PC-3 (cell line): ENCODE measurements around the gene ZDHHC16. TPM values are rescaled to one million over a fixed set of nuclear protein-coding genes. Genes with fewer than 3 reads are reported as not detected.

Experiments used
- ATAC-seq: fragments of 200-7000 bp; cut with Tn5 transposase; 2 replicates; pipeline ENCODE4 v1.9.1; 2020; ENCODE audit warnings: mild to moderate bottlenecking, moderate library complexity
- BruUV-seq: library from RNA; stranded (reverse); fragments of 400-500 nt; replicated peaks from 2 replicates; lab custom pipeline; 2021; lab: Mats Ljungman, UMichigan
- CTCF ChIA-PET: fragments of 300-600 bp; sonication (Branson Sonifier 250); formaldehyde crosslinking; loops from one replicate; lab custom pipeline; 2022; ENCODE audit warnings: antibody characterized with exemption; lab: Charles Lee
- POLR2A ChIA-PET: fragments of 300-600 bp; sonication (Branson Sonifier 250); formaldehyde crosslinking; loops from one replicate; lab custom pipeline; 2022; ENCODE audit warnings: antibody characterized with exemption; ENCODE audit not compliant: unreplicated experiment; lab: Charles Lee
- DNase-seq: peaks from one replicate; pipeline ENCODE4 v3.0.0-alpha.2; 2015
- H2AFZ ChIP-seq: fragments of 300-600 bp; sonication (generic); 2 replicates; pipeline ENCODE4 v1.6.0; 2016; ENCODE audit warnings: antibody characterized with exemption, low read length
- H3F3A ChIP-seq: fragments of 300-600 bp; sonication (generic); one replicate; pipeline ENCODE4 v1.6.0; 2017; ENCODE audit warnings: antibody characterized with exemption, low read length, control low read depth, mild to moderate bottlenecking; ENCODE audit not compliant: unreplicated experiment
- H3K27ac ChIP-seq: fragments of 300-600 bp; sonication (generic); 2 replicates; pipeline ENCODE4 v1.5.1; 2016; ENCODE audit warnings: mild to moderate bottlenecking, low read length
- H3K27me3 ChIP-seq: fragments of 300-600 bp; sonication (generic); 2 replicates; pipeline ENCODE4 v1.6.1; 2016; ENCODE audit warnings: low read length, mixed read lengths
- H3K36me3 ChIP-seq: fragments of 300-600 bp; sonication (generic); 2 replicates; pipeline ENCODE4 v1.6.1; 2016; ENCODE audit warnings: low read depth, mixed run types, low read length, mixed read lengths
- H3K4me1 ChIP-seq: fragments of 300-600 bp; sonication (generic); 2 replicates; pipeline ENCODE4 v1.5.1; 2016; ENCODE audit warnings: low read length; ENCODE audit not compliant: insufficient read depth
- H3K4me2 ChIP-seq: fragments of 300-600 bp; sonication (generic); 2 replicates; pipeline ENCODE4 v1.6.0; 2016; ENCODE audit warnings: low read length
- H3K4me3 ChIP-seq: fragments of 300-600 bp; sonication (generic); 2 replicates; pipeline ENCODE4 v1.5.1; 2016; ENCODE audit warnings: mild to moderate bottlenecking, low read length, mixed read lengths
- H3K79me2 ChIP-seq: fragments of 300-600 bp; sonication (generic); 2 replicates; pipeline ENCODE4 v1.6.1; 2017; ENCODE audit warnings: low read length, mixed read lengths
- H3K9ac ChIP-seq: fragments of 300-600 bp; sonication (generic); 2 replicates; pipeline ENCODE4 v1.6.0; 2016; ENCODE audit warnings: mild to moderate bottlenecking, low read length
- H3K9me2 ChIP-seq: fragments of 300-600 bp; sonication (generic); replicated peaks from 2 replicates; pipeline ENCODE4 v1.6.1; 2016; ENCODE audit warnings: mixed run types, low read length, mixed read lengths
- H3K9me3 ChIP-seq: fragments of 300-600 bp; sonication (generic); 2 replicates; pipeline ENCODE4 v1.6.1; 2016; ENCODE audit warnings: low read length, mixed read lengths
- H4K20me1 ChIP-seq: fragments of 300-600 bp; sonication (generic); 2 replicates; pipeline ENCODE4 v1.6.1; 2016; ENCODE audit warnings: low read length, mixed read lengths
- CTCF ChIP-seq: fragments of 300-600 bp; sonication (generic); conservative IDR thresholded peaks from 2 replicates; pipeline ENCODE4 v1.5.1; 2017; ENCODE audit warnings: antibody characterized with exemption, low read depth, mild to moderate bottlenecking, low read length
- EZH2 ChIP-seq: fragments of 300-600 bp; sonication (generic); IDR thresholded peaks from one replicate; pipeline ENCODE4 v1.6.1; 2017; ENCODE audit warnings: antibody characterized with exemption, mild to moderate bottlenecking, low read length; ENCODE audit not compliant: unreplicated experiment
- EZH2phosphoT487 ChIP-seq: fragments of 300-600 bp; sonication (generic); IDR thresholded peaks from 2 replicates; pipeline ENCODE4 v1.6.1; 2018; ENCODE audit warnings: mild to moderate bottlenecking, antibody characterized with exemption, low read length, borderline replicate concordance
- intact Hi-C: fragments of 100-400 bp; cut with micrococcal nuclease; formaldehyde crosslinking; loops from 2 replicates; pipeline ENCODE4 v1.9.0; 2023
- total RNA-seq: library from RNA; depleted of rRNA; stranded (reverse); fragments of >200 nt; gene quantifications from 2 replicates; pipeline ENCODE4 v1.2.3, GENCODE V29; 2014

Gene ZDHHC16
- total RNA-seq, 1 experiment from 2014 or later = 35.1 TPM

- Histone ChIP-seq H3K9me3 (no peaks in the 10 kb centered on the region), H2AFZ (no peak overlapping the region), H4K20me1 (no peaks in the 10 kb centered on the region), H3K27ac (no peak overlapping the region), H3K4me1 (peaks cover 37% of the 10 kb centered on the region), H3K36me3 (peaks cover 9% of the 10 kb centered on the region), H3K4me2 (no peak overlapping the region), H3K27me3 (no peaks in the 10 kb centered on the region), H3K79me2 (peaks cover 65% of the 10 kb centered on the region), H3K4me3 (no peak overlapping the region), H3F3A (no peaks in the 10 kb centered on the region), H3K9ac (no peak overlapping the region), H3K9me2 (no peaks in the 10 kb centered on the region)
- no peak for TF ChIP-seq EZH2
- TF ChIP-seq CTCF = no peak
- no peak for TF ChIP-seq EZH2phosphoT487
- no peak for DNase-seq
- POLR2A ChIA-PET = no interaction called here
- no peak for ATAC-seq
- no TSS peak for BruUV-seq
- CTCF ChIA-PET = interaction anchor here (1.1 kb wide), 1 partner anchor 18 kb away, joined by 3 read pairs; no protein-coding TSS in a partner anchor
- intact Hi-C loops = loop anchor here (5.0 kb wide), 1 partner anchor 58 kb away; no protein-coding TSS in a partner anchor
These were observed 37.9 kb downstream of the ZDHHC16 start for GRCh38 chr10:97483921-97484320.

GRCh38 chr10:97485647-97486281 lies 39.8 kb downstream of the ZDHHC16 start:
- no TSS peak for BruUV-seq
- POLR2A ChIA-PET = no interaction called here

More at GRCh38 chr10:97485647-97486281, 39.8 kb downstream of the ZDHHC16 start:
- H3K79me2 ChIP-seq = peaks cover 75% of the 10 kb centered on the region
- no peak overlapping the region for H3K9ac ChIP-seq
- DNase-seq (no peak), ATAC-seq (no peak)
- no peaks in the 10 kb centered on the region for H3F3A ChIP-seq
- H3K27ac ChIP-seq = no peak overlapping the region
- no peaks in the 10 kb centered on the region for H3K9me2 ChIP-seq
- intact Hi-C loops = no loop called here
- H3K27me3 ChIP-seq = no peaks in the 10 kb centered on the region
- CTCF ChIA-PET = no interaction called here
- H2AFZ ChIP-seq = no peak overlapping the region
- H3K9me3 ChIP-seq = no peaks in the 10 kb centered on the region
- H4K20me1 ChIP-seq = no peaks in the 10 kb centered on the region
- H3K36me3 ChIP-seq = peaks cover under 1% of the 10 kb centered on the region; the same call in 1 of the 2 replicates
- TF ChIP-seq EZH2phosphoT487 (no peak), EZH2 (no peak), CTCF (no peak)
- no peak overlapping the region for H3K4me3 ChIP-seq
- peaks cover 19% of the 10 kb centered on the region for H3K4me1 ChIP-seq
- H3K4me2 ChIP-seq = no peak overlapping the region
